OCI-LY3 (cell line): ENCODE measurements around the gene LAMC2.

Experiments
- H2AFZ ChIP-seq: fragments of 200-600, 300-600 bp; shearing (Covaris generic); 2 replicates; pipeline ENCODE4 v1.6.0; 2014; ENCODE audit warnings: antibody characterized with exemption, low read depth, low read length
- H3K27ac ChIP-seq: fragments of 200-600, 300-600 bp; sonication (generic); 2 replicates; pipeline ENCODE4 v1.5.1; 2014; ENCODE audit warnings: mild to moderate bottlenecking, low read length, moderate library complexity, mixed read lengths
- H3K27me3 ChIP-seq: fragments of 200-600, 300-600 bp; sonication (generic); 2 replicates; pipeline ENCODE4 v1.6.1; 2014; ENCODE audit warnings: low read depth, low read length, mixed read lengths
- H3K36me3 ChIP-seq: fragments of 200-600, 300-600 bp; sonication (generic); replicated peaks from 2 replicates; pipeline ENCODE3; 2014; ENCODE audit warnings: low read depth, low read length, mixed read lengths
- H3K4me1 ChIP-seq: fragments of 300-600, 200-600 bp; sonication (generic); 2 replicates; pipeline ENCODE4 v1.6.1; 2014; ENCODE audit warnings: low read length, mixed read lengths
- H3K4me2 ChIP-seq: fragments of 200-600, 300-600 bp; sonication (generic); 2 replicates; pipeline ENCODE4 v1.6.1; 2014; ENCODE audit warnings: low read length, mixed read lengths
- H3K4me3 ChIP-seq: fragments of 300-600, 200-600 bp; sonication (generic); 2 replicates; pipeline ENCODE4 v1.5.1; 2014; ENCODE audit warnings: antibody characterized with exemption, mild to moderate bottlenecking, low read length, moderate library complexity
- H3K79me2 ChIP-seq: fragments of 300-600, 200-600 bp; shearing (Covaris generic); 2 replicates; pipeline ENCODE4 v1.6.1; 2014; ENCODE audit warnings: mild to moderate bottlenecking, low read length, mixed read lengths
- H3K9ac ChIP-seq: fragments of 300-600, 200-600 bp; shearing (Covaris generic); 2 replicates; pipeline ENCODE4 v1.6.0; 2014; ENCODE audit warnings: mild to moderate bottlenecking, low read length, moderate library complexity
- H3K9me3 ChIP-seq: fragments of 200-600, 300-600 bp; shearing (Covaris generic); 2 replicates; pipeline ENCODE4 v1.6.1; 2014; ENCODE audit warnings: low read length, mixed read lengths; ENCODE audit not compliant: insufficient read depth
- H4K20me1 ChIP-seq: fragments of 200-600, 300-600 bp; sonication (generic); 2 replicates; pipeline ENCODE4 v1.6.1; 2016; ENCODE audit warnings: low read length, mixed read lengths; ENCODE audit not compliant: insufficient read depth
- EZH2phosphoT487 ChIP-seq: fragments of 200-600 bp; shearing (Covaris generic); IDR thresholded peaks from 2 replicates; pipeline ENCODE4 v1.6.1; 2018; ENCODE audit warnings: antibody characterized with exemption, mixed run types, low read depth
- TF ChIP-seq, protein P1 (sequence below): fragments of 200-600, 300-600 bp; sonication (generic); IDR thresholded peaks from 2 replicates; pipeline ENCODE4 v1.5.1; 2014; ENCODE audit warnings: antibody characterized with exemption, low read length, low read depth

The LAMC2 gene

GRCh38 chr1:183251959-183252450, 65.9 kb downstream of the LAMC2 start:
- TF ChIP-seq, protein P1, sequence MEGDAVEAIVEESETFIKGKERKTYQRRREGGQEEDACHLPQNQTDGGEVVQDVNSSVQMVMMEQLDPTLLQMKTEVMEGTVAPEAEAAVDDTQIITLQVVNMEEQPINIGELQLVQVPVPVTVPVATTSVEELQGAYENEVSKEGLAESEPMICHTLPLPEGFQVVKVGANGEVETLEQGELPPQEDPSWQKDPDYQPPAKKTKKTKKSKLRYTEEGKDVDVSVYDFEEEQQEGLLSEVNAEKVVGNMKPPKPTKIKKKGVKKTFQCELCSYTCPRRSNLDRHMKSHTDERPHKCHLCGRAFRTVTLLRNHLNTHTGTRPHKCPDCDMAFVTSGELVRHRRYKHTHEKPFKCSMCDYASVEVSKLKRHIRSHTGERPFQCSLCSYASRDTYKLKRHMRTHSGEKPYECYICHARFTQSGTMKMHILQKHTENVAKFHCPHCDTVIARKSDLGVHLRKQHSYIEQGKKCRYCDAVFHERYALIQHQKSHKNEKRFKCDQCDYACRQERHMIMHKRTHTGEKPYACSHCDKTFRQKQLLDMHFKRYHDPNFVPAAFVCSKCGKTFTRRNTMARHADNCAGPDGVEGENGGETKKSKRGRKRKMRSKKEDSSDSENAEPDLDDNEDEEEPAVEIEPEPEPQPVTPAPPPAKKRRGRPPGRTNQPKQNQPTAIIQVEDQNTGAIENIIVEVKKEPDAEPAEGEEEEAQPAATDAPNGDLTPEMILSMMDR: no peak
- TF ChIP-seq EZH2phosphoT487: no peak
- Histone ChIP-seq H3K9me3 (no peaks in the 10 kb centered on the region), H3K4me1 (peaks cover 4% of the 10 kb centered on the region; the same call in 1 of the 2 replicates), H2AFZ (no peak overlapping the region), H3K27ac (no peak overlapping the region), H4K20me1 (no peaks in the 10 kb centered on the region), H3K36me3 (no peaks in the 10 kb centered on the region), H3K4me3 (no peak overlapping the region), H3K4me2 (no peak overlapping the region), H3K27me3 (peaks cover 35% of the 10 kb centered on the region), H3K79me2 (no peaks in the 10 kb centered on the region), H3K9ac (no peak overlapping the region)

- H3K9ac ChIP-seq: no peak overlapping the region
- TF ChIP-seq, protein P1: no peak
- TF ChIP-seq EZH2phosphoT487: no peak
Observed at GRCh38 chr1:183255073-183255472, 69.0 kb downstream of the LAMC2 start.

GRCh38 chr1:183259924-183260323, 73.9 kb downstream of the LAMC2 start:
- Histone ChIP-seq H3K9me3 (no peaks in the 10 kb centered on the region), H3K79me2 (no peaks in the 10 kb centered on the region), H3K9ac (no peak overlapping the region), H2AFZ (no peak overlapping the region), H3K4me1 (no peaks in the 10 kb centered on the region), H3K4me2 (no peak overlapping the region), H3K27ac (no peak overlapping the region), H3K4me3 (no peak overlapping the region), H3K36me3 (no peaks in the 10 kb centered on the region), H4K20me1 (no peaks in the 10 kb centered on the region), H3K27me3 (peaks cover 51% of the 10 kb centered on the region)
- TF ChIP-seq, protein P1: no peak
- no peak for TF ChIP-seq EZH2phosphoT487

More at GRCh38 chr1:183255073-183255472, 69.0 kb downstream of the LAMC2 start:
- Histone ChIP-seq H3K36me3 (no peaks in the 10 kb centered on the region), H3K4me3 (no peak overlapping the region), H3K79me2 (no peaks in the 10 kb centered on the region), H3K9me3 (no peaks in the 10 kb centered on the region), H2AFZ (no peak overlapping the region), H3K27me3 (peaks cover 35% of the 10 kb centered on the region), H3K4me1 (peaks cover 4% of the 10 kb centered on the region; the same call in 1 of the 2 replicates), H3K4me2 (no peak overlapping the region), H4K20me1 (no peaks in the 10 kb centered on the region), H3K27ac (no peak overlapping the region)

DNA sequence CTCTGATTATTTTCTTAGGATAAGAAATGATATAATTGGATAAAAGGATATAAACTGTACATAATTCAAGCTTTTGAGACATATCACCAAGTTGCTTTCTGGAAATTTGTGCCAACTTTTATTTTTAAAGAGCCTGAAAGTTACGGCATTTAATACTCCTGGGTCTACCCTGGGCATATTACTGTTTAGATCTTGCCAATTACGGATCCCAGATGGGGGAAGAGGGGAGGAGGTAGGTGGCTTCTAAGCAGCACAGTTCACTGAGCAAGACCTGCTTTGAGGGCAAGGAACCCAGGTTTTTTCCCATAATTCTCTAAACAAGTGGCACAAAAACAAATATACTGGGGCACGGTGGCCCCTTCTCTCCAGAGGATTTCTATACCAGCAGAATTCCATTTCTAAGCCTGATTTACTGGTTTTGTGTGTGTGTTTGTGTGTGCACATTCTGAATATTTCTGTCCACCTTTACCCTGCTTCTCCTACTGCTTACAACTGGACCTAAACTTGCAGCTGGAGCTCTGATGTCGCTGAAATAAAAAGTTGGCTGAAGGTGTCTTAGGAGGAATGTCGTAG, 76.7 kb downstream of the LAMC2 start:
- H3K4me3 ChIP-seq: no peak overlapping the region
- no peaks in the 10 kb centered on the region for H4K20me1 ChIP-seq
- H3K36me3 ChIP-seq: no peaks in the 10 kb centered on the region
- no peaks in the 10 kb centered on the region for H3K79me2 ChIP-seq
- H3K27me3 ChIP-seq: peaks cover 71% of the 10 kb centered on the region
- H3K9ac ChIP-seq: no peak overlapping the region
- no peak for TF ChIP-seq EZH2phosphoT487
- TF ChIP-seq, protein P1: no peak
- H3K27ac ChIP-seq: no peak overlapping the region
- H3K9me3 ChIP-seq: no peaks in the 10 kb centered on the region
- no peak overlapping the region for H3K4me2 ChIP-seq
- H2AFZ ChIP-seq: no peak overlapping the region
- no peaks in the 10 kb centered on the region for H3K4me1 ChIP-seq
